Panc1 (cell line): ENCODE measurements around the gene CLCNKA. TPM values are rescaled to one million over a fixed set of nuclear protein-coding genes. Genes with fewer than 3 reads are reported as not detected.

Experiments
- ATAC-seq: fragments of 200-7000 bp; cut with Tn5 transposase; 2 replicates; pipeline ENCODE4 v1.9.1; 2020; ENCODE audit warnings: mild to moderate bottlenecking, moderate library complexity
- BruUV-seq: library from RNA; stranded (reverse); fragments of 400-500 nt; replicated peaks from 2 replicates; lab custom pipeline; 2021; lab: Mats Ljungman, UMichigan
- CTCF ChIA-PET: fragments of 300-600 bp; sonication (Branson Sonifier 250); formaldehyde crosslinking; loops from one replicate; lab custom pipeline; 2022; ENCODE audit warnings: antibody characterized with exemption; lab: Charles Lee
- POLR2A ChIA-PET: fragments of 300-600 bp; sonication (Branson Sonifier 250); formaldehyde crosslinking; loops from one replicate; lab custom pipeline; 2022; ENCODE audit warnings: antibody characterized with exemption; lab: Charles Lee
- DNase-seq: peaks from one replicate; pipeline ENCODE4 v3.0.0-alpha.2; 2010; ENCODE audit warnings: low read depth, low spot score
- H3K27ac ChIP-seq: 2 replicates; pipeline ENCODE4 v1.5.1; 2011; ENCODE audit warnings: mild to moderate bottlenecking, low read length, inconsistent platforms
- H3K27me3 ChIP-seq: fragments of 200-500 bp; sonication (Bioruptor generic); 2 replicates; pipeline ENCODE4 v1.6.0; 2014; ENCODE audit warnings: low read length, inconsistent platforms; ENCODE audit not compliant: control insufficient read depth, insufficient read depth
- H3K36me3 ChIP-seq: fragments of 200-500 bp; sonication (Bioruptor generic); 2 replicates; pipeline ENCODE4 v1.5.1; 2014; ENCODE audit warnings: inconsistent platforms, mild to moderate bottlenecking, low read length, moderate library complexity; ENCODE audit not compliant: control insufficient read depth, insufficient read depth
- H3K4me1 ChIP-seq: 2 replicates; pipeline ENCODE4 v1.5.1; 2011; ENCODE audit warnings: inconsistent platforms, mild to moderate bottlenecking, low read length, moderate library complexity; ENCODE audit not compliant: control insufficient read depth, insufficient read depth
- H3K4me3 ChIP-seq, 2 experiments: 2 replicates each; pipeline ENCODE4 v1.5.1; 2011 to 2012; ENCODE audit warnings: low read depth in 2 of 2, low read length in 2 of 2, mild to moderate bottlenecking in 2 of 2, inconsistent platforms in 1 of 2, moderate library complexity in 1 of 2
- H3K9me3 ChIP-seq: fragments of 200-500 bp; sonication (Bioruptor generic); 2 replicates; pipeline ENCODE4 v1.5.1; 2014; ENCODE audit warnings: low read depth, mild to moderate bottlenecking, inconsistent platforms, low read length, moderate library complexity; ENCODE audit not compliant: control insufficient read depth, insufficient read depth
- POLR2AphosphoS5 ChIP-seq: IDR thresholded peaks from 2 replicates; pipeline ENCODE4 v1.6.1; 2012; ENCODE audit warnings: mild to moderate bottlenecking, low read depth, low read length, moderate library complexity
- SIN3A ChIP-seq: IDR thresholded peaks from 2 replicates; pipeline ENCODE4 v1.6.1; 2012; ENCODE audit warnings: low read depth, mild to moderate bottlenecking, low read length, moderate library complexity, borderline replicate concordance; ENCODE audit not compliant: insufficient read depth
- TCF7L2 ChIP-seq: IDR thresholded peaks from 2 replicates; pipeline ENCODE4 v1.6.1; 2011; ENCODE audit warnings: mild to moderate bottlenecking, low read depth, low read length, inconsistent platforms
- in situ Hi-C: cut with HindIII; loops from 2 replicates; pipeline ENCODE4 v1.10.0; 2016; ENCODE audit warnings: low sequenced_read_pairs, low pct_unique_long_range_greater_than_20kb
- intact Hi-C: fragments of 100-400 bp; cut with micrococcal nuclease; formaldehyde crosslinking; loops from one replicate; pipeline ENCODE4 v1.10.0; 2022; ENCODE audit not compliant: unreplicated experiment
- total RNA-seq: library from RNA; stranded (reverse); gene quantifications from one replicate; pipeline ENCODE4 v1.2.1, GENCODE V29; 2021; ENCODE audit not compliant: unreplicated experiment
- TF ChIP-seq, protein P1 (sequence below): fragments of 450-650 bp; IDR thresholded peaks from 2 replicates; pipeline ENCODE4 v1.5.1; 2017; ENCODE audit warnings: mild to moderate bottlenecking
- TF ChIP-seq, protein P2 (sequence below), 2 experiments: IDR thresholded peaks; 2 replicates each; pipeline ENCODE4 v1.6.1; 2011 to 2012; ENCODE audit warnings: low read depth in 2 of 2, control low read depth in 1 of 2, low read length in 1 of 2, mild to moderate bottlenecking in 1 of 2, moderate library complexity in 1 of 2; ENCODE audit not compliant: insufficient read depth in 1 of 2

CLCNKA gene
- total RNA-seq, 1 experiment from 2014 or later, result 0.57 TPM

- TF ChIP-seq, protein P1, sequence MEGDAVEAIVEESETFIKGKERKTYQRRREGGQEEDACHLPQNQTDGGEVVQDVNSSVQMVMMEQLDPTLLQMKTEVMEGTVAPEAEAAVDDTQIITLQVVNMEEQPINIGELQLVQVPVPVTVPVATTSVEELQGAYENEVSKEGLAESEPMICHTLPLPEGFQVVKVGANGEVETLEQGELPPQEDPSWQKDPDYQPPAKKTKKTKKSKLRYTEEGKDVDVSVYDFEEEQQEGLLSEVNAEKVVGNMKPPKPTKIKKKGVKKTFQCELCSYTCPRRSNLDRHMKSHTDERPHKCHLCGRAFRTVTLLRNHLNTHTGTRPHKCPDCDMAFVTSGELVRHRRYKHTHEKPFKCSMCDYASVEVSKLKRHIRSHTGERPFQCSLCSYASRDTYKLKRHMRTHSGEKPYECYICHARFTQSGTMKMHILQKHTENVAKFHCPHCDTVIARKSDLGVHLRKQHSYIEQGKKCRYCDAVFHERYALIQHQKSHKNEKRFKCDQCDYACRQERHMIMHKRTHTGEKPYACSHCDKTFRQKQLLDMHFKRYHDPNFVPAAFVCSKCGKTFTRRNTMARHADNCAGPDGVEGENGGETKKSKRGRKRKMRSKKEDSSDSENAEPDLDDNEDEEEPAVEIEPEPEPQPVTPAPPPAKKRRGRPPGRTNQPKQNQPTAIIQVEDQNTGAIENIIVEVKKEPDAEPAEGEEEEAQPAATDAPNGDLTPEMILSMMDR, result no peak
- TF ChIP-seq POLR2AphosphoS5, result no peak
- TF ChIP-seq SIN3A, result no peak
- no peak for TF ChIP-seq TCF7L2
- TF ChIP-seq, protein P2, sequence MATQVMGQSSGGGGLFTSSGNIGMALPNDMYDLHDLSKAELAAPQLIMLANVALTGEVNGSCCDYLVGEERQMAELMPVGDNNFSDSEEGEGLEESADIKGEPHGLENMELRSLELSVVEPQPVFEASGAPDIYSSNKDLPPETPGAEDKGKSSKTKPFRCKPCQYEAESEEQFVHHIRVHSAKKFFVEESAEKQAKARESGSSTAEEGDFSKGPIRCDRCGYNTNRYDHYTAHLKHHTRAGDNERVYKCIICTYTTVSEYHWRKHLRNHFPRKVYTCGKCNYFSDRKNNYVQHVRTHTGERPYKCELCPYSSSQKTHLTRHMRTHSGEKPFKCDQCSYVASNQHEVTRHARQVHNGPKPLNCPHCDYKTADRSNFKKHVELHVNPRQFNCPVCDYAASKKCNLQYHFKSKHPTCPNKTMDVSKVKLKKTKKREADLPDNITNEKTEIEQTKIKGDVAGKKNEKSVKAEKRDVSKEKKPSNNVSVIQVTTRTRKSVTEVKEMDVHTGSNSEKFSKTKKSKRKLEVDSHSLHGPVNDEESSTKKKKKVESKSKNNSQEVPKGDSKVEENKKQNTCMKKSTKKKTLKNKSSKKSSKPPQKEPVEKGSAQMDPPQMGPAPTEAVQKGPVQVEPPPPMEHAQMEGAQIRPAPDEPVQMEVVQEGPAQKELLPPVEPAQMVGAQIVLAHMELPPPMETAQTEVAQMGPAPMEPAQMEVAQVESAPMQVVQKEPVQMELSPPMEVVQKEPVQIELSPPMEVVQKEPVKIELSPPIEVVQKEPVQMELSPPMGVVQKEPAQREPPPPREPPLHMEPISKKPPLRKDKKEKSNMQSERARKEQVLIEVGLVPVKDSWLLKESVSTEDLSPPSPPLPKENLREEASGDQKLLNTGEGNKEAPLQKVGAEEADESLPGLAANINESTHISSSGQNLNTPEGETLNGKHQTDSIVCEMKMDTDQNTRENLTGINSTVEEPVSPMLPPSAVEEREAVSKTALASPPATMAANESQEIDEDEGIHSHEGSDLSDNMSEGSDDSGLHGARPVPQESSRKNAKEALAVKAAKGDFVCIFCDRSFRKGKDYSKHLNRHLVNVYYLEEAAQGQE (IDR thresholded peaks at IDR 0.05; ENCODE audit: insufficient read depth in 1 of 2, low read depth in 2 of 2, low read length in 1 of 2), result no peak
- in situ Hi-C loops (no loop called here), intact Hi-C loops (no loop called here)
- Histone ChIP-seq H3K27me3 (no peaks in the 10 kb centered on the region), H3K4me1 (peaks cover 7% of the 10 kb centered on the region; the same call in 1 of the 2 replicates), H3K36me3 (no peaks in the 10 kb centered on the region), H3K4me3 (no peak overlapping the region), H3K9me3 (no peaks in the 10 kb centered on the region), H3K27ac (no peak overlapping the region)
- CTCF ChIA-PET, result interaction anchor here (1.4 kb wide), 1 partner anchor 10 kb away, joined by 6 read pairs; no protein-coding TSS in a partner anchor
- DNase-seq (no peak), ATAC-seq (no peak)
- no TSS peak for BruUV-seq
- POLR2A ChIA-PET, result interaction anchor here (0.5 kb wide), 1 partner anchor 20 kb away, joined by 3 read pairs; no protein-coding TSS in a partner anchor
These were observed 46.1 kb downstream of the CLCNKA start for GRCh38 chr1:16067933-16068332.

DNA sequence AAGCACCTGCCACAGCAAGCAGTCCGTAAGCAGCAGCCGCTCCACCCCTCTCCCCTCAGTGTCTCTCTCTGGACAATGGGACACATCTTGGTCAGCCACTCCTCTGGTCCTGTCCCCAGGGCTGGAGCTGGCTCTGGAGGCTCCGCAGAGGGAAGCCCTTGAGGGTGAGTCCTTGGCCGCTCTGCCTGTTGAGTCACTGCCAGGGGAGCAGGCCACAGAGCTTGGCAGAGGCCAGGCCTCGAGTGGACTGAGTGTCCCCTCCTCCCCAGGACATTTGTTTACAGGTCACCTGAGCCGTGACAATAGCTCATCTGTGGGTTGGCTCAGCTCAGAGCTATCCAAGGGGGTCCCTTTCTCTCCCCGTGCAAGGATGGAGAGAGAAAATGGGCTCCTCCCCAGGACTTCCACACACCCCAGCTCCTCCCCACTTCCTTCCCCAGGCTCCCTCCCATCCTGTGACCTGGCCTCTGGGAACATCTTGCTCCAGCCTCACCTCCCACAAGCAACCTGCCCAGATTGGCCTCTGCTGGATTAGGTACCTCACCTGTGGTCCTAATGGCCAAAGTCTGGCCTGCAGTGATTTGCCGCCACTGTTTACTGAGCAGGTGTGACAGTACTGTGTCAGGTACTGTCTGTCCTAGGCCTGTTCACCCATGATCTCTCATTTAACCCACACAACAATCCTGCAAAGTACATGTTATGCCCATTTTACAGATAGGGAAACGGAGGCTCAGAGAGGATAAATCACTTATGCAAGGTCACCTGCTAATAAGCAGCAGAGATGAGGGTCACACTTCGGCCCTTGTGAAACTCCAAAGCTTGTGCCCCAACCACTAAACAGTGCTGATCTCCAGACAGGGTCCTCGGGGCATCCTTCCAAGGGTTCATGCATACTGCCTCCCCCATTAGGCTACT, 46.8 kb downstream of the CLCNKA start:
- no peak for DNase-seq
- no peak overlapping the region for H3K27ac ChIP-seq

More for the DNA sequence above, 46.8 kb downstream of the CLCNKA start:
- no peaks in the 10 kb centered on the region for H3K27me3 ChIP-seq
- CTCF ChIA-PET, result interaction anchor here (0.5 to 1.4 kb wide), 2 partner anchors 10 to 282 kb away, joined by 3 to 6 read pairs; no protein-coding TSS in a partner anchor
- H3K4me1 ChIP-seq, result peaks cover 7% of the 10 kb centered on the region; the same call in 1 of the 2 replicates
- POLR2A ChIA-PET, result interaction anchor here (0.5 kb wide), 1 partner anchor 21 kb away, joined by 3 read pairs; no protein-coding TSS in a partner anchor
- ATAC-seq, result no peak
- no peaks in the 10 kb centered on the region for H3K9me3 ChIP-seq
- intact Hi-C loops (no loop called here), in situ Hi-C loops (no loop called here)
- TF ChIP-seq, protein P1, result no peak
- TF ChIP-seq, protein P2 (IDR thresholded peaks at IDR 0.05; ENCODE audit: insufficient read depth in 1 of 2, low read depth in 2 of 2, low read length in 1 of 2), result no peak
- no peak for TF ChIP-seq POLR2AphosphoS5
- TF ChIP-seq SIN3A, result no peak
- TF ChIP-seq TCF7L2, result no peak
- BruUV-seq, result no TSS peak
- no peaks in the 10 kb centered on the region for H3K36me3 ChIP-seq
- H3K4me3 ChIP-seq, result no peak overlapping the region
